ENCODE results near the gene ATP11C.

DNA sequence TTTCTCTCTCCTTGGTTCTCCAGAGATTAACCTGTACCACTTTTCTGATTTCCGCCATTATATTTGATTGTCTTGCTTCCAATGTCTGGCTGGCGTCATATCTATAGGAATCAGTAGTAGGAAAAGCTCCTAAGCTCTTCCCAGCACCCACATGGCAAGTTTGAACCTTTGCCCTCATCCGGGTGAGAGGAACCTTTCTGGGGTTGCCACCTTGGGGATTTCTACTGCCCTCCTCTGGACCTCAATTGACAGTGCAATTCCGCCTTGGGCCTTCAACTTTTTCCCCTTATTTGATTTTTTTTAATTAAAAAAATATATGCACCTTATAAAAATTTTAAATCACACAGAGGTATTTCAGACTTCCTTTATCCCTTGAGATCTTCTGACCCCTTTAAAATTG, 34.4 kb upstream of the ATP11C start:
- no peak for TF ChIP-seq CBX3 (IDR thresholded peaks at IDR 0.05; ENCODE audit: low read depth)
- TF ChIP-seq POLR2A (IDR thresholded peaks at IDR 0.05; ENCODE audit: borderline replicate concordance, extremely low read depth, insufficient read depth, insufficient read length) = no peak
- TF ChIP-seq, protein P1, sequence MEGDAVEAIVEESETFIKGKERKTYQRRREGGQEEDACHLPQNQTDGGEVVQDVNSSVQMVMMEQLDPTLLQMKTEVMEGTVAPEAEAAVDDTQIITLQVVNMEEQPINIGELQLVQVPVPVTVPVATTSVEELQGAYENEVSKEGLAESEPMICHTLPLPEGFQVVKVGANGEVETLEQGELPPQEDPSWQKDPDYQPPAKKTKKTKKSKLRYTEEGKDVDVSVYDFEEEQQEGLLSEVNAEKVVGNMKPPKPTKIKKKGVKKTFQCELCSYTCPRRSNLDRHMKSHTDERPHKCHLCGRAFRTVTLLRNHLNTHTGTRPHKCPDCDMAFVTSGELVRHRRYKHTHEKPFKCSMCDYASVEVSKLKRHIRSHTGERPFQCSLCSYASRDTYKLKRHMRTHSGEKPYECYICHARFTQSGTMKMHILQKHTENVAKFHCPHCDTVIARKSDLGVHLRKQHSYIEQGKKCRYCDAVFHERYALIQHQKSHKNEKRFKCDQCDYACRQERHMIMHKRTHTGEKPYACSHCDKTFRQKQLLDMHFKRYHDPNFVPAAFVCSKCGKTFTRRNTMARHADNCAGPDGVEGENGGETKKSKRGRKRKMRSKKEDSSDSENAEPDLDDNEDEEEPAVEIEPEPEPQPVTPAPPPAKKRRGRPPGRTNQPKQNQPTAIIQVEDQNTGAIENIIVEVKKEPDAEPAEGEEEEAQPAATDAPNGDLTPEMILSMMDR (IDR thresholded peaks at IDR 0.05 in 2 of 3, conservative IDR thresholded peaks at IDR 0.05 in 1 of 3; ENCODE audit: borderline replicate concordance in 1 of 3, insufficient read depth in 1 of 3, low read depth in 2 of 3, low read length in 2 of 3) = peak in 2 of 3 experiments; percentile 33 to 40; a peak in 3 of 6 replicates
- TF ChIP-seq JUND (IDR thresholded peaks at IDR 0.05) = no peak
- TF ChIP-seq RAD21 (IDR thresholded peaks at IDR 0.05; ENCODE audit: low read depth) = no peak; the same call in 1 of the 2 replicates
- no peak for TF ChIP-seq EGR1 (IDR thresholded peaks at IDR 0.05; ENCODE audit: low read depth)
- TF ChIP-seq, protein P2, sequence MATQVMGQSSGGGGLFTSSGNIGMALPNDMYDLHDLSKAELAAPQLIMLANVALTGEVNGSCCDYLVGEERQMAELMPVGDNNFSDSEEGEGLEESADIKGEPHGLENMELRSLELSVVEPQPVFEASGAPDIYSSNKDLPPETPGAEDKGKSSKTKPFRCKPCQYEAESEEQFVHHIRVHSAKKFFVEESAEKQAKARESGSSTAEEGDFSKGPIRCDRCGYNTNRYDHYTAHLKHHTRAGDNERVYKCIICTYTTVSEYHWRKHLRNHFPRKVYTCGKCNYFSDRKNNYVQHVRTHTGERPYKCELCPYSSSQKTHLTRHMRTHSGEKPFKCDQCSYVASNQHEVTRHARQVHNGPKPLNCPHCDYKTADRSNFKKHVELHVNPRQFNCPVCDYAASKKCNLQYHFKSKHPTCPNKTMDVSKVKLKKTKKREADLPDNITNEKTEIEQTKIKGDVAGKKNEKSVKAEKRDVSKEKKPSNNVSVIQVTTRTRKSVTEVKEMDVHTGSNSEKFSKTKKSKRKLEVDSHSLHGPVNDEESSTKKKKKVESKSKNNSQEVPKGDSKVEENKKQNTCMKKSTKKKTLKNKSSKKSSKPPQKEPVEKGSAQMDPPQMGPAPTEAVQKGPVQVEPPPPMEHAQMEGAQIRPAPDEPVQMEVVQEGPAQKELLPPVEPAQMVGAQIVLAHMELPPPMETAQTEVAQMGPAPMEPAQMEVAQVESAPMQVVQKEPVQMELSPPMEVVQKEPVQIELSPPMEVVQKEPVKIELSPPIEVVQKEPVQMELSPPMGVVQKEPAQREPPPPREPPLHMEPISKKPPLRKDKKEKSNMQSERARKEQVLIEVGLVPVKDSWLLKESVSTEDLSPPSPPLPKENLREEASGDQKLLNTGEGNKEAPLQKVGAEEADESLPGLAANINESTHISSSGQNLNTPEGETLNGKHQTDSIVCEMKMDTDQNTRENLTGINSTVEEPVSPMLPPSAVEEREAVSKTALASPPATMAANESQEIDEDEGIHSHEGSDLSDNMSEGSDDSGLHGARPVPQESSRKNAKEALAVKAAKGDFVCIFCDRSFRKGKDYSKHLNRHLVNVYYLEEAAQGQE (IDR thresholded peaks at IDR 0.05; ENCODE audit: low read depth) = no peak
- no peak for TF ChIP-seq TCF7L2 (IDR thresholded peaks at IDR 0.05; ENCODE audit: borderline replicate concordance, extremely low read depth, insufficient read depth, insufficient read length)
- no peak for TF ChIP-seq ZNF274 (IDR thresholded peaks at IDR 0.05; ENCODE audit: low read depth, low read length)
- TF ChIP-seq EZH2phosphoT487 (IDR thresholded peaks at IDR 0.05; ENCODE audit: borderline replicate concordance) = no peak
- TF ChIP-seq YY1 (IDR thresholded peaks at IDR 0.05; ENCODE audit: extremely low read depth, insufficient replicate concordance, low read depth, low read length) = no peak
- no peak for TF ChIP-seq SP1 (IDR thresholded peaks at IDR 0.05; ENCODE audit: low read depth)
- no peak for TF ChIP-seq ZFX (IDR thresholded peaks at IDR 0.05)

Measured in HCT116 (cell line).